K562 (cell line): Measurements from ENCODE around the gene UBE2M. TPM values are rescaled to one million over a fixed set of nuclear protein-coding genes. Genes with fewer than 3 reads are reported as not detected.

Experiments used
- ATAC-seq: fragments of 200-7000 bp; cut with Tn5 transposase; 3 replicates; pipeline ENCODE4 v1.9.1; 2020; ENCODE audit warnings: moderate library complexity
- BruUV-seq: library from RNA; stranded (reverse); fragments of 400-500 nt; replicated peaks from 2 replicates; lab custom pipeline; 2021; lab: Mats Ljungman, UMichigan
- CTCF ChIA-PET: fragments of 300-600 bp; formaldehyde crosslinking; extraction: SDS; loops from one replicate; lab custom pipeline; 2021; ENCODE audit warnings: low intra/inter-chr PET ratio; lab: Yijun Ruan, JAX
- POLR2A ChIA-PET: fragments of 300-600, 350-650 bp; sonication (Branson Sonifier 250); formaldehyde crosslinking; extraction: SDS; loops from one replicate; lab custom pipeline; 2021; ENCODE audit warnings: antibody characterized with exemption, inconsistent platforms; lab: Yijun Ruan, JAX
- DNase-seq, 4 experiments: peaks; one replicate each; pipeline versions ENCODE4 v3.0.0 to v3.0.0-alpha.2; 2011 to 2018; ENCODE audit warnings: low spot score in 3 of 4, mixed read lengths in 3 of 4; ENCODE audit errors: extremely low read depth in 1 of 4
- FAIRE-seq: peaks from 2 replicates; lab custom pipeline; 2011; peaks lifted over from hg19 to GRCh38; lab: Jason Lieb, UNC
- H2AFZ ChIP-seq: 2 replicates; pipeline ENCODE4 v1.6.0; 2011; ENCODE audit warnings: low read depth, low read length, control low read depth, inconsistent platforms
- H3K27ac ChIP-seq: fragments of 200-600 bp; 3 replicates; pipeline ENCODE4 v1.8.0; 2011; ENCODE audit warnings: low read depth, mild to moderate bottlenecking, control low read depth, inconsistent platforms, low read length, moderate library complexity, mixed read lengths; ENCODE audit errors: extremely low read depth
- H3K27me3 ChIP-seq, 2 experiments: fragments of 300-600 bp in 1 of 2; 2 replicates in 1 of 2; 3 replicates in 1 of 2; pipeline versions ENCODE4 v1.6.0 to v1.8.0; 2011; ENCODE audit warnings: inconsistent platforms in 2 of 2, low read length in 2 of 2, mild to moderate bottlenecking in 1 of 2, mixed read lengths in 1 of 2, moderate library complexity in 1 of 2; ENCODE audit not compliant: control insufficient read depth in 2 of 2, insufficient read depth in 2 of 2
- H3K36me3 ChIP-seq: fragments of 300-600 bp; 3 replicates; pipeline ENCODE4 v1.8.0; 2011; ENCODE audit warnings: mild to moderate bottlenecking, low read length, inconsistent platforms; ENCODE audit not compliant: control insufficient read depth, insufficient read depth
- H3K4me1 ChIP-seq, 2 experiments: fragments of 200-600 bp in 1 of 2; replicated peaks in 1 of 2; 2 replicates in 1 of 2; 3 replicates in 1 of 2; pipeline versions ENCODE4 v1.5.1 to v1.8.0; 2011; ENCODE audit warnings: inconsistent platforms in 2 of 2, low read length in 2 of 2, mild to moderate bottlenecking in 1 of 2, mixed read lengths in 1 of 2, moderate library complexity in 1 of 2; ENCODE audit not compliant: control insufficient read depth in 2 of 2, insufficient read depth in 2 of 2
- H3K4me2 ChIP-seq: 2 replicates; pipeline ENCODE4 v1.6.1; 2011; ENCODE audit warnings: low read length, control low read depth, inconsistent platforms, mixed read lengths; ENCODE audit not compliant: insufficient read depth
- H3K4me3 ChIP-seq: fragments of 200-600 bp; sonication (generic), shearing (Covaris generic); 2 replicates; pipeline ENCODE4 v1.5.1; 2016; ENCODE audit warnings: control low read depth, inconsistent platforms
- H3K79me2 ChIP-seq: fragments of 200-600 bp; 3 replicates; pipeline ENCODE4 v1.8.0; 2011; ENCODE audit warnings: low read length, inconsistent platforms; ENCODE audit not compliant: control insufficient read depth, insufficient read depth
- H3K9ac ChIP-seq, 2 experiments: 2 replicates each; pipeline versions ENCODE4 v1.6.0 to v1.6.1; 2011; ENCODE audit warnings: low read depth in 2 of 2, low read length in 2 of 2, control low read depth in 1 of 2, inconsistent platforms in 1 of 2, mild to moderate bottlenecking in 1 of 2, mixed read lengths in 1 of 2; ENCODE audit not compliant: insufficient read depth in 1 of 2
- H3K9me1 ChIP-seq: one replicate; pipeline ENCODE4 v1.6.0; 2011; ENCODE audit warnings: inconsistent platforms, mild to moderate bottlenecking, low read length, moderate library complexity; ENCODE audit not compliant: control insufficient read depth, insufficient read depth
- H3K9me3 ChIP-seq: replicated peaks from 2 replicates; pipeline ENCODE4 v1.5.1; 2011; ENCODE audit warnings: low read depth, low read length, inconsistent platforms; ENCODE audit not compliant: control insufficient read depth, insufficient read depth
- H4K20me1 ChIP-seq: replicated peaks from 2 replicates; pipeline ENCODE4 v1.6.1; 2011; ENCODE audit warnings: low read length, inconsistent platforms, mixed read lengths; ENCODE audit not compliant: control insufficient read depth, insufficient read depth
- BRD9 ChIP-seq: fragments of 450-650 bp; IDR thresholded peaks from 2 replicates; pipeline ENCODE4 v1.6.1; 2018; ENCODE audit warnings: low read depth; ENCODE audit not compliant: partially characterized antibody
- ELF4 ChIP-seq: fragments of 450-650 bp; formaldehyde crosslinking; IDR thresholded peaks from 2 replicates; pipeline ENCODE4 v1.4.0; 2022; ENCODE audit warnings: missing genetic modification characterization
- PRDM10 ChIP-seq: fragments of 450-650 bp; IDR thresholded peaks from 2 replicates; pipeline ENCODE4 v1.6.1; 2018; ENCODE audit not compliant: partially characterized antibody
- RBM25 ChIP-seq: fragments of 200-400 bp; formaldehyde crosslinking; IDR thresholded peaks from 2 replicates; pipeline ENCODE4 v1.6.1; 2018; ENCODE audit warnings: low read length, low read depth, moderate library complexity; ENCODE audit not compliant: severe bottlenecking
- SMAD4 ChIP-seq: fragments of 250-450 bp; sonication (Bioruptor Pico); conservative IDR thresholded peaks from 2 replicates; pipeline ENCODE4 v1.8.0; 2021; ENCODE audit warnings: inconsistent platforms, mild to moderate bottlenecking, moderate library complexity
- USF1 ChIP-seq: sonication (generic); formaldehyde crosslinking; IDR thresholded peaks from 2 replicates; pipeline ENCODE4 v1.9.0; 2022; ENCODE audit warnings: mild to moderate bottlenecking, missing genetic modification reagents
- USF2 ChIP-seq: sonication (generic); formaldehyde crosslinking; IDR thresholded peaks from 2 replicates; pipeline ENCODE4 v1.5.0; 2020; ENCODE audit warnings: missing genetic modification reagents
- ZBTB33 ChIP-seq: sonication (generic); formaldehyde crosslinking; IDR thresholded peaks from 2 replicates; pipeline ENCODE4 v1.8.1; 2023; ENCODE audit warnings: mild to moderate bottlenecking, missing genetic modification reagents
- ZFP91 ChIP-seq: sonication (generic); formaldehyde crosslinking; IDR thresholded peaks from 2 replicates; pipeline ENCODE4 v1.8.0; 2022; ENCODE audit warnings: mild to moderate bottlenecking, missing genetic modification reagents
- ZNF449 ChIP-seq: fragments of 250-450 bp; sonication (Bioruptor Pico); IDR thresholded peaks from 2 replicates; pipeline ENCODE4 v1.8.0; 2022; ENCODE audit warnings: moderate library complexity, mild to moderate bottlenecking, inconsistent platforms
- WGBS: fragments of 100-300 bp; shearing (Covaris generic); methylation state at CpG from one replicate; pipeline ENCODE4 v1.1.6; 2016; ENCODE audit warnings: low coverage, mixed read lengths; ENCODE audit not compliant: insufficient coverage; ENCODE audit errors: missing lambda C conversion rate; 5-methylcytosine and 5-hydroxymethylcytosine counted together
- in situ Hi-C: fragments of 300-500 bp; cut with MboI; formaldehyde crosslinking; loops from 4 replicates; pipeline ENCODE4 v1.15.0; 2018; ENCODE audit warnings: inconsistent platforms, mixed read lengths
- intact Hi-C: fragments of 100-400 bp; cut with micrococcal nuclease; formaldehyde crosslinking; loops from 2 replicates; pipeline ENCODE4 v1.14.2; 2022
- polyA plus RNA-seq, 8 experiments: library from polyadenylated mRNA; depleted of rRNA in 4 of 8; stranded (reverse) in 5 of 8; unstranded in 3 of 8; fragments of >200 nt; fragmentation: Nextera tagmentation in 2 of 8; fragmentation: Illumina TruSeq in 1 of 8; extraction: Ambion mirVana in 2 of 8; extraction: Trizol in 1 of 8; gene quantifications; 2 replicates each; pipeline versions ENCODE4 v1.2.1 to v1.2.3, GENCODE V29; 2011 to 2014; ENCODE audit warnings: inconsistent platforms in 1 of 8, missing spikeins in 1 of 8
- total RNA-seq, 7 experiments: library from RNA; depleted of rRNA in 6 of 7; stranded (reverse); fragments of >200 nt in 6 of 7; fragmentation: Illumina TruSeq in 2 of 7; extraction: Trizol in 2 of 7; gene quantifications; 2 replicates each; pipeline versions ENCODE4 v1.2.1 to v1.2.3, GENCODE V29; 2011 to 2021; ENCODE audit warnings: low replicate concordance in 1 of 7

UBE2M gene
- total and polyA plus RNA-seq, 9 of the 15 experiments (the other 6 are each of a cell fraction or from before 2014, with no cell fraction given) = 0.92 to 163 (median 85.7) TPM

- peaks cover 23% of the 10 kb centered on the region; the same call in 2 of the 3 replicates for H3K36me3 ChIP-seq
- peak overlapping the region; percentile 99 for H2AFZ ChIP-seq
- H4K20me1 ChIP-seq = no peaks in the 10 kb centered on the region
- peaks cover 47% of the 10 kb centered on the region for H3K79me2 ChIP-seq
- H3K9me3 ChIP-seq = no peaks in the 10 kb centered on the region
- DNase-seq (no peak), ATAC-seq (no peak), FAIRE-seq (peak; percentile 64)
- H3K4me2 ChIP-seq = peak overlapping the region; percentile 98
- peak overlapping the region; percentile 92 for H3K27ac ChIP-seq
- peaks cover 9 to 49% of the 10 kb centered on the region in 2 experiments for H3K4me1 ChIP-seq
- peak overlapping the region; percentile 95 to 97 for H3K9ac ChIP-seq
- TSS peak; percentile 94 for BruUV-seq
- intact Hi-C loops = loop anchor here (2.0 kb wide), 1 partner anchor 55 kb away; no protein-coding TSS in a partner anchor
- peaks cover 5% of the 10 kb centered on the region for H3K9me1 ChIP-seq
- peak overlapping the region; percentile 79 for H3K4me3 ChIP-seq
- H3K27me3 ChIP-seq = no peaks in the 10 kb centered on the region
- WGBS = 21% methylated on average over 7 of the region's 7 CpGs
- ChIA-PET CTCF (interaction anchor here (1.1 to 2.7 kb wide), 3 partner anchors 61 to 338 kb away, joined by 3 to 23 read pairs (median 8); partner anchors contain the start of gene ZNF274), POLR2A (interaction anchor here (0.5 to 2.3 kb wide), 19 partner anchors 10 to 337 kb away, joined by 3 to 14 read pairs (median 6); partner anchors contain the start of genes CHMP2A, TRIM28, ZNF274 and ZSCAN22)
- in situ Hi-C loops = no loop called here
- TF ChIP-seq SMAD4 (no peak), ZFP91 (CRISPR knock-in tag) (no peak), ELF4 (no peak), ZBTB33 (no peak), USF1 (CRISPR knock-in tag) (no peak), ZNF449 (no peak), USF2 (CRISPR knock-in tag) (no peak), PRDM10 (peak; percentile 41), BRD9 (peak; percentile 6), RBM25 (no peak)
Observed at GRCh38 chr19:58520257-58520599, 38.2 kb downstream of the UBE2M start.
